Measurements from ENCODE around the gene FOXQ1.

DNA sequence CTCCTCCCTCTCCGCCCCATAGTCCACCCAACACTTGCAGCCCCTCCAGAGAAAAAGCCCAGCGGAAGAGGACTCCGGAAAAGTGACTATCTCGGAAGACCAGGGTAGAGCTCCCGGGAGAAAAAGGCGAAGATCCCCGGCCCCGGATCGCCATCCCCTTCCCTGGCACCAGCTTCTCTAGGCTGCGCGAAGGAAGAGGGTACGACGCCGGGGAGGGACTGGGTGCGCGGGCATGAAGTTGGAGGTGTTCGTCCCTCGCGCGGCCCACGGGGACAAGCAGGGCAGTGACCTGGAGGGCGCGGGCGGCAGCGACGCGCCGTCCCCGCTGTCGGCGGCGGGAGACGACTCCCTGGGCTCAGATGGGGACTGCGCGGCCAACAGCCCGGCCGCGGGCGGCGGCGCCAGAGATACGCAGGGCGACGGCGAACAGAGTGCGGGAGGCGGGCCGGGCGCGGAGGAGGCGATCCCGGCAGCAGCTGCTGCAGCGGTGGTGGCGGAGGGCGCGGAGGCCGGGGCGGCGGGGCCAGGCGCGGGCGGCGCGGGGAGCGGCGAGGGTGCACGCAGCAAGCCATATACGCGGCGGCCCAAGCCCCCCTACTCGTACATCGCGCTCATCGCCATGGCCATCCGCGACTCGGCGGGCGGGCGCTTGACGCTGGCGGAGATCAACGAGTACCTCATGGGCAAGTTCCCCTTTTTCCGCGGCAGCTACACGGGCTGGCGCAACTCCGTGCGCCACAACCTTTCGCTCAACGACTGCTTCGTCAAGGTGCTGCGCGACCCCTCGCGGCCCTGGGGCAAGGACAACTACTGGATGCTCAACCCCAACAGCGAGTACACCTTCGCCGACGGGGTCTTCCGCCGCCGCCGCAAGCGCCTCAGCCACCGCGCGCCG is 822 bp downstream of the FOXQ1 start:
- TF ChIP-seq, protein P1, sequence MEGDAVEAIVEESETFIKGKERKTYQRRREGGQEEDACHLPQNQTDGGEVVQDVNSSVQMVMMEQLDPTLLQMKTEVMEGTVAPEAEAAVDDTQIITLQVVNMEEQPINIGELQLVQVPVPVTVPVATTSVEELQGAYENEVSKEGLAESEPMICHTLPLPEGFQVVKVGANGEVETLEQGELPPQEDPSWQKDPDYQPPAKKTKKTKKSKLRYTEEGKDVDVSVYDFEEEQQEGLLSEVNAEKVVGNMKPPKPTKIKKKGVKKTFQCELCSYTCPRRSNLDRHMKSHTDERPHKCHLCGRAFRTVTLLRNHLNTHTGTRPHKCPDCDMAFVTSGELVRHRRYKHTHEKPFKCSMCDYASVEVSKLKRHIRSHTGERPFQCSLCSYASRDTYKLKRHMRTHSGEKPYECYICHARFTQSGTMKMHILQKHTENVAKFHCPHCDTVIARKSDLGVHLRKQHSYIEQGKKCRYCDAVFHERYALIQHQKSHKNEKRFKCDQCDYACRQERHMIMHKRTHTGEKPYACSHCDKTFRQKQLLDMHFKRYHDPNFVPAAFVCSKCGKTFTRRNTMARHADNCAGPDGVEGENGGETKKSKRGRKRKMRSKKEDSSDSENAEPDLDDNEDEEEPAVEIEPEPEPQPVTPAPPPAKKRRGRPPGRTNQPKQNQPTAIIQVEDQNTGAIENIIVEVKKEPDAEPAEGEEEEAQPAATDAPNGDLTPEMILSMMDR (conservative IDR thresholded peaks at IDR 0.05) = no peak
- no peak for TF ChIP-seq EZH2 (IDR thresholded peaks at IDR 0.05; ENCODE audit: low read depth)

Data from PC-9 (cell line).